HUES6 (cell line): Measurements from ENCODE around the gene GPC6.
A peak's percentile ranks its signal among the peaks of the same experiment; 100 is the strongest.

Experiments
- H3K27ac ChIP-seq: 2 replicates; pipeline ENCODE4 v1.7.0; 2013; ENCODE audit warnings: low read depth, mild to moderate bottlenecking, low read length, inconsistent platforms
- H3K27me3 ChIP-seq: 2 replicates; pipeline ENCODE4 v1.6.1; 2013; ENCODE audit warnings: low read length; ENCODE audit not compliant: control insufficient read depth, insufficient read depth
- H3K36me3 ChIP-seq: 2 replicates; pipeline ENCODE4 v1.6.1; 2013; ENCODE audit warnings: low read length; ENCODE audit not compliant: control insufficient read depth, insufficient read depth
- H3K4me1 ChIP-seq: 2 replicates; pipeline ENCODE4 v1.6.1; 2013; ENCODE audit warnings: low read length; ENCODE audit not compliant: control insufficient read depth, insufficient read depth
- H3K4me3 ChIP-seq: 2 replicates; pipeline ENCODE4 v1.5.1; 2013; ENCODE audit warnings: low read depth, low read length
- H3K9ac ChIP-seq: one replicate; pipeline ENCODE4 v1.6.1; 2013; ENCODE audit warnings: mild to moderate bottlenecking, low read length
- H3K9me3 ChIP-seq: 2 replicates; pipeline ENCODE4 v1.6.1; 2013; ENCODE audit warnings: low read depth, low read length; ENCODE audit not compliant: control insufficient read depth, insufficient read depth

The GPC6 gene

DNA sequence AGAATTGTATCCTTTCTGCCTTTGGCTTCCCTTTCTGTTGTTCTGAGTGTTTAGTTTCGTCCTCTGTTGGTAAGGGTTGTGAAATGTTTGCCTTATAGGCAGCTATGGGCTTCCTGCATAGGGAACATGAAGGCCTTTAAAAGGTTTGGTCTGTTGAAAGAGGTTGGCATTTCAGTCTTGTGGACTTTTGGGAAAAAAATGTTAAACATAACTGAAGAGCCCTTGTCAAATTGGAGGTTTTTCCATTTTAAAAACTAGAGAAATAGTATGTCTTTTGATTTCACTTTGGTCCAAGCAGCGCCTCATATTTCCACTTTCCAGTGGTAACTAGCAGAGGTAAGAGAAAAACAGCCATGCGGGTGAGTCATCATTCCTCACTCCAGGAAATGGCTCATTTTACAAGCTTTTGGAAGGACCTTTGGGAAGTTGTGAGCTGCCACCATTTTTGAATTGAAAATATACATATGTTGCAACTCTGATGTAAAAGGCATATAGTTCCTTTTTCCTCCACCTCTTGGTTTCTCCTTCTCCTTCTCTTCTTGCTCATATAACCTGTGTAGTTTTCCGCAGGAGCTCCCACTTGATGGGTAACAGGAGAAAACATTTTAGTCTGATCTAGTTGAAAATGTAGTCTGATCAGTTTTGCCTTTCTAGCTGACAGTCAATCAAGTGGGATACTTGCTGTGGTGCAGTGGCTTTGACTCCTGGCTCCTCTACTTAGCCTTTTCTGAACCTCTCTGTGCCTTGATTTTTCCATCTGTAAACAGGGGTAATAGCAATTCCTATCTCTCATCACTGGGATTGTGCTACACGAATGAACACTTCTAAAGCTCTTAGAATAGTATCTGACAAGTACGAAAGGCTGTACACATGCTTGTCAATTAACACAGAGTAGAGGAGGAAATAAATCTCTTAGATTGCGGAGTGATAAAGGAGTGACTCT, 23.0 kb downstream of the GPC6 start:
- H3K36me3 ChIP-seq, result no peaks in the 10 kb centered on the region
- no peaks in the 10 kb centered on the region for H3K27me3 ChIP-seq
- no peaks in the 10 kb centered on the region for H3K9me3 ChIP-seq
- no peak overlapping the region for H3K4me3 ChIP-seq
- no peak overlapping the region for H3K9ac ChIP-seq
- H3K27ac ChIP-seq, result peak overlapping the region; percentile 37; the same call in 1 of the 2 replicates
- peaks cover 35% of the 10 kb centered on the region for H3K4me1 ChIP-seq

DNA sequence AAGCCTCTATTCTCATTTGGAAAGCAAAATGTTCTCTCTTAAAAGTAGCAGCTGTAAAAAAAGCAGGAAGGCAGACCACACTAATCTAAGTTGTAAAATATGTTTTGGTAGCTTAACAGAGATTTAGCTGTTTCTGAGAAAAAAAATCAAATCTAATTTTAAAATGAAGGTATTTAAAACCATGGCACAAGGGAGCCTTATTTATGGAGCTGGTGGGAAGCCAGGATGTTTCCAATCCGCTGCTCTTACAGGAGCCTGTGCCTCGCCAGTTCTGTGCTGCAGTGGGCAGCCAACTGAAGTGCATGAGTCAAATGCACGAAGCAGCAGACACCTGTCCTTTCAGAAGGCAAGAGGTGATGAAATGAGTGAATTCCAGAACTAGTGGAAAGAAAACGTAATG, 28.2 kb downstream of the GPC6 start:
- H3K4me3 ChIP-seq, result no peak overlapping the region
- H3K27ac ChIP-seq, result no peak overlapping the region
- peaks cover 14% of the 10 kb centered on the region for H3K4me1 ChIP-seq
- H3K9ac ChIP-seq, result no peak overlapping the region
- H3K27me3 ChIP-seq, result no peaks in the 10 kb centered on the region
- H3K9me3 ChIP-seq, result no peaks in the 10 kb centered on the region
- H3K36me3 ChIP-seq, result no peaks in the 10 kb centered on the region

DNA sequence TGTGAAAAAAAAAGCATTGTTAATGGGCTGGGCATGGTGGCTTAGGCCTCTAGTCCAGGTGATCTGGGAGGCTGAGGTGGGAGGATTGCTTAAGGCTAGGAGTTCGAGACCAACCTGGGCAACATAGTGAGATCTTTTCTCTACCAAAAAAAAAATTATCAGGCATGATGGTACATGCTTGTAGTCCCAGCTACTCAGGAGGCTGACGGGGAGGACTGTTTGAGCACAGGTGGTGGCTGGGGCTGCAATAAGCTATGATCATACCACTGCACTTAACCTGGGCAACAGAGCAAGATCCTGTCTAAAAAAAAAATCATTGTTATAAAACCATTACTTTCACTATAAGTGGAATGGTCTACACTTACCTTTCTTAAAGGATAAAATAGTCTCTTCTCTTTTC, 30.4 kb downstream of the GPC6 start:
- H3K4me1 ChIP-seq, result peaks cover 12% of the 10 kb centered on the region
- no peaks in the 10 kb centered on the region for H3K27me3 ChIP-seq
- H3K36me3 ChIP-seq, result no peaks in the 10 kb centered on the region
- no peak overlapping the region for H3K27ac ChIP-seq
- no peak overlapping the region for H3K4me3 ChIP-seq
- H3K9ac ChIP-seq, result no peak overlapping the region
- H3K9me3 ChIP-seq, result no peaks in the 10 kb centered on the region

DNA sequence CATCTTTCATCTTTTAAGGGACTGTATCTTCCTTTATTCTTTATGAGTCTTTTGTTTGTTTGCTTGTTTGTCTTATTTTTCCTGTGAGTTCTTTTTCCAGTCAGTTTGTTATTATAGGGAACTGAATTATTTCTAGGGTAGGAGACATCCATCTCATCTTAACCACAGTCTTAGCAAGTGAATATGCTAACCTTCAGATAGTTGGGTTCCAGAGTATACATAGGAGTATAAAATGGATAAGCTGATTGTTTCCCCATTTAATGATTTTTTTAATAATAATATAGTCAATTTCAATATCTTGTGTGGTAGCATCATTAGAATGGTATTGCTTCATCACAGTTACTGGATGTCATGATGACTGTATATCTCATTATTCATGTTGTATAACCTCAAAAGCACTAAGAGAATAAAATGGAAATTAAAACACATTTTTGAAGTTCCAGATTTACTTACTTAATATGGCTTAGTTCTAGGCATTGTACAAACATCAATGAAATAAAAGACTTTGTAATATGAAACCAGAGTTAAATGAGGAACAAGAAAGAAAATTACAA, 33.0 kb downstream of the GPC6 start:
- no peak overlapping the region for H3K9ac ChIP-seq
- H3K36me3 ChIP-seq, result no peaks in the 10 kb centered on the region
- H3K27me3 ChIP-seq, result no peaks in the 10 kb centered on the region
- H3K4me3 ChIP-seq, result no peak overlapping the region
- H3K9me3 ChIP-seq, result no peaks in the 10 kb centered on the region
- peaks cover 7% of the 10 kb centered on the region for H3K4me1 ChIP-seq
- H3K27ac ChIP-seq, result no peak overlapping the region

DNA sequence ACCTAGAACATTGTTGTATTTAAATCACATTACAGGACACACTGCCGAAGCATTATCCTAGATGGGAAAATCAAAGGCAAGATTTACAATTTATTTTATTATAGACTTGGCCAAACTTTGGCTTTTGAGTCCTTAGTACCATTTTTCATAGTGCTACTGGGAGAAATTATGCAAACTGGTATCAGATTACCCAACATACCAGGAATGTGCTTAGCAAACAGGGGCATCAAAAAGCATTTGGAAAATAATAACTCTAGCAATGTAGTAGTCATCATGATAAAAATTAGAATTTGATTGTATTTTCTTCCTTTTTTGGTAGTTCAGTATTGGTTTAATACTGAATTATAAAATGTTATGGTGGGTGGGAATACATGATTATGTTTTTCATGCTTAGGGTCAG, 34.0 kb downstream of the GPC6 start:
- Histone ChIP-seq H3K27me3 (no peaks in the 10 kb centered on the region), H3K4me3 (no peak overlapping the region), H3K27ac (no peak overlapping the region)

DNA sequence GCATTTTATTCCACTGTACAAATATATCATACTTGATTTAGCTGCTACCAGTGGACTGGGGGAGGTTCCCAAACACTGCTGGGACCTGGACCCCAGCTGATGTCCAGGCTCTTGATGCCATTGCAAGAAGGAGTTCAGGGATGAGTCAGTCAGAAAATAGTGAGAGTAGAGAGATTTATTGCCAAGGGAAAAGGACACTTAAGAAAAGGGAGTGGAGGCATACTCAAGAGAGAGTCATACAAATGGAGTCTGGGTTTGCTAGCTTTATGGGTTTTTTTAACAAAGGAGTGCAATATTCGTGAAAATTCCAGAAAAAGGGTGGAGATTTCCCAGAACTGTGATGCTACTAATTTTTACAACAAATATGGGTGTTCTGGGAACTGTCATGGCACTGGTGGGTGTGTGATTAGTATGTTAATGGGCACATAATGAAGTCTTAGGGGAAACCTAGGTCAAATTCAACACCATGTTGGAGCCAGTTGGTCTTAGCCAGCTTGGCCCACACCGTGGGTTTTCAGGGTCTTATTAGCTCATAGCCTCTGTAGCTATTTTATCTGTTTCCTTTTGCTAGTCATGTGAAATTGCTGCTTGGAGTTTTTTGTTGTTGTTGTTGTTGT, 36.2 kb downstream of the GPC6 start:
- H3K27me3 ChIP-seq, result no peaks in the 10 kb centered on the region
- H3K9ac ChIP-seq, result no peak overlapping the region
- peaks cover 6% of the 10 kb centered on the region for H3K4me1 ChIP-seq
- H3K4me3 ChIP-seq, result no peak overlapping the region
- H3K9me3 ChIP-seq, result no peaks in the 10 kb centered on the region
- H3K27ac ChIP-seq, result no peak overlapping the region
- no peaks in the 10 kb centered on the region for H3K36me3 ChIP-seq

More for the DNA sequence above, 34.0 kb downstream of the GPC6 start:
- Histone ChIP-seq H3K9ac (no peak overlapping the region), H3K36me3 (no peaks in the 10 kb centered on the region), H3K4me1 (peaks cover 7% of the 10 kb centered on the region), H3K9me3 (no peaks in the 10 kb centered on the region)

DNA sequence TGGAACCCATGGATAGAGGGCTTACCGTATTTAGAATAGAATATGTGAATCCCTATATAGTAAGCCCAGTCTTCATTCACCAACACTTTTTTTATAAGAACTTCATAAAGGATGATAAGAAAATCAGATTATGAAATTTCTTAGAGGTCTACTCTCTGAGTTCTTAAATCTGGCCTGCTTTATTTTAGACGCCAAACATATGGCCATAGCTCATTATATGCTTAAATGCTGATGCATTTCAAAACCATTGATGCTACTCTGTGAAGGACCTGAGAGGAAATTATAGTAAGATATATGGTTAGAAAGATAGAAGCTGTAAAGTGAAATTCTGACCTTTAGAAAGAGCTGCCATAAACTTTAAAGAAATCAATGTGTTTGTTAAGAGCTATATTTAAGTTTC, 38.3 kb downstream of the GPC6 start:
- no peak overlapping the region for H3K27ac ChIP-seq
- H3K4me1 ChIP-seq, result peaks cover 7% of the 10 kb centered on the region; the same call in 1 of the 2 replicates
- H3K9ac ChIP-seq, result no peak overlapping the region
- H3K4me3 ChIP-seq, result no peak overlapping the region
- no peaks in the 10 kb centered on the region for H3K27me3 ChIP-seq
- H3K36me3 ChIP-seq, result no peaks in the 10 kb centered on the region
- no peaks in the 10 kb centered on the region for H3K9me3 ChIP-seq

DNA sequence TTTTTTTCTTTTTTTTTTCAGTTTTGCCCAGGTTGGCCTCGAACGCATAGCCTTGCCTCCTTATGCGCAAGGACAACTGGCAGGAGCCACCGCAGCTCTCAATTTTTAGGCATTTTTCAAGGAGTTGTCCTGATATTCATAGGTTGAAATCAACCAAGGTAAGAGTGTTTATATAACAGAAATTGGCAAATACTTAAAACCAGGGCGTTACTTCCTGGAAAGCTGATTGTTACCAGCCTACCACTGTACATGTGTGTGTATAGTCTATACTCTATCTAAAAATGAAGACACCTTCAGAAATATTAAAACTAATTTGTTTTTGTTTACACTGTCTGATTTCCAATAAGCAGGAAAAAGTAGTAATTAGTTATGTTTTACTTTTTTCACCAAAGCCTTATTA, 39.2 kb downstream of the GPC6 start:
- H3K9ac ChIP-seq, result no peak overlapping the region

DNA sequence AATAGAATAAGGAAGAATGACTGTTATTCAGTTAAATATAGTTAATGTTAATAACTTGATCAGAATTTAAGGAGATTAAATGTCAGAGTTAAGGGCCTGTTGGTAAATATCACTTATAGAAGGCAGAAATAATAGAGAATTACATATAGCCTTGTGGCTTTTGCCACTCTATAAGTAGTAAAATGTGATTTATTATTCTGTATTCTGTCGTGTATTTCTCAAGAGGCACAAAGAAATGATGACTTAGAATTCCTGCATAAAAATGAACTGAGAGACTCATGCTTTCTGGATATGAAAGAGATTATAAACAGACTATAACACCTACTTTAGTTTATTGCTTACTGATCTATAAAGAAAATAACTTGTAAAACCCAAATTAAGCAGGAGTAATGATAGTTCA, 40.1 kb downstream of the GPC6 start:
- H3K36me3 ChIP-seq, result no peaks in the 10 kb centered on the region
- no peak overlapping the region for H3K9ac ChIP-seq
- H3K4me3 ChIP-seq, result no peak overlapping the region
- no peak overlapping the region for H3K27ac ChIP-seq
- peaks cover 15% of the 10 kb centered on the region; the same call in 1 of the 2 replicates for H3K4me1 ChIP-seq
- H3K27me3 ChIP-seq, result no peaks in the 10 kb centered on the region
- H3K9me3 ChIP-seq, result no peaks in the 10 kb centered on the region

More for the DNA sequence above, 39.2 kb downstream of the GPC6 start:
- no peaks in the 10 kb centered on the region for H3K36me3 ChIP-seq
- H3K4me3 ChIP-seq, result no peak overlapping the region
- H3K9me3 ChIP-seq, result no peaks in the 10 kb centered on the region
- no peaks in the 10 kb centered on the region for H3K27me3 ChIP-seq
- H3K27ac ChIP-seq, result no peak overlapping the region
- peaks cover 9% of the 10 kb centered on the region; the same call in 1 of the 2 replicates for H3K4me1 ChIP-seq

DNA sequence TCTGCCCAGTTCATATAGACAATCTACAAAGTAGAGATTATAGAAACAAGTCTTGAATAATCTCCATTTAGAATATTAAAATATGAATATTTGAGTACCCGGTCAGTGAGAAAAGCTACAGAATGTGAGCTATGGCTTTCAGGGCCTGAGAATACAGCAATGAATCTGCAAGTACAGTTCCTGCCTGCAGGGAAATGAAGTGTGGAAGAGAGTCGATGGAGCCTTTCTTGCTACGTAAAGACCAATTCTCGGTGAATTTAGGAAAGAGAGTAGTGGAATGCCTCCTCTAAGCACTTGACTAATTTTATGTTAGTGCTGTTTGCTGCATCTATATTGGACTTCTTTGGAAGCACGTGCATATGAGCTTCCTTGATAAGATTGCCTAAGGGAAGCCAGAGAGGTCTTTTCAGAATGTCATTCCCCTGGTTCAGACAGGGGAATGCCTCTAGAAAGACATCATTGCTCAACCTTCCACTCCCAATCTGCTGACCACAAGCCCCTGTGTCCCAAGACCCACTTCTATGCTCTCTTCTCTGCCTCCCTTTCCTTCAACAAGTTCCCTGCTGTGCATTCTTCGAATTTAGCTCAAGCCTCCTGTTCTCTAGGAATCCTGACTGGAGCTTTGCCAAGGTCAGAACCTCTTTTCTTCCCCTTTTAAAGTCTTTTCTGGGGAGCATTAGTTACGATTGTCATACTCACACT, 41.9 kb downstream of the GPC6 start:
- Histone ChIP-seq H3K27me3 (no peaks in the 10 kb centered on the region), H3K4me3 (no peak overlapping the region), H3K9me3 (no peaks in the 10 kb centered on the region), H3K27ac (no peak overlapping the region), H3K4me1 (peaks cover 15% of the 10 kb centered on the region; the same call in 1 of the 2 replicates), H3K9ac (no peak overlapping the region), H3K36me3 (no peaks in the 10 kb centered on the region)
